Memory B cell (primary cell): Measurements from ENCODE around the gene CFAP46.

Experiments
- ATAC-seq: fragments of 150-1000 bp; cut with Tn5 transposase; 2 replicates; pipeline ENCODE4 v1.10.0; 2021; ENCODE audit warnings: low read depth, mild to moderate bottlenecking, moderate library complexity
- DNase-seq, 2 donors: peaks; one replicate each; pipeline ENCODE4 v3.0.0; 2022; ENCODE audit warnings: low spot score in 2 of 2
- H3K27ac Mint-ChIP-seq: one replicate; pipeline ENCODE4 v1.8.0; 2022; ENCODE audit warnings: mild to moderate bottlenecking, moderate library complexity, mixed read lengths
- H3K27me3 Mint-ChIP-seq: one replicate; pipeline ENCODE4 v1.8.0; 2022; ENCODE audit warnings: mixed read lengths
- H3K36me3 Mint-ChIP-seq: one replicate; pipeline ENCODE4 v1.8.0; 2022; ENCODE audit warnings: mild to moderate bottlenecking, mixed read lengths
- H3K4me1 Mint-ChIP-seq: one replicate; pipeline ENCODE4 v1.8.0; 2022; ENCODE audit warnings: mixed read lengths
- H3K4me3 Mint-ChIP-seq: one replicate; pipeline ENCODE4 v1.8.0; 2022; ENCODE audit warnings: mild to moderate bottlenecking, moderate library complexity, mixed read lengths
- H3K9me3 Mint-ChIP-seq: one replicate; pipeline ENCODE4 v1.8.0; 2022; ENCODE audit warnings: mixed read lengths

CFAP46 gene

DNA sequence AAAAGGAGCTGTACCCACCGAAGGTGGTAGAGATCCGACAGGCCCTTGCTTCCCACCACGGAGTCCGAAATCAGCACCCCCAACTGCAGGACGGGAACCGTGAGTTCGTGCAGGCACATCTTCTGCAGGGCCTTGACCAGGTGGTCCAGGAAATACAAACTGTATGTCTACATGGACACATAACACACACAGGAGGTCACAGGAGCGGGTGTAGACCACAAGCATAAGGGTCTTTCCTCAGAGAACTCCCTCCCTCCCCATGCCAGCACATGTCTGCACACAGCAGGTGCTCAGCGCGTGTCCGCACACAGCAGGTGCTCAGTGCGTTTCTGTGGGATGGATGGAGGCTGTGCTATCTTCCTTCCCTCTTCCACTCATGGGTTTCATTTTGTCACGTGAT is 69.7 kb downstream of the CFAP46 start:
- Mint-ChIP-seq H3K9me3 (peaks cover 10% of the 10 kb centered on the region), H3K27me3 (peaks cover 9% of the 10 kb centered on the region), H3K4me1 (no peaks in the 10 kb centered on the region), H3K27ac (no peak overlapping the region), H3K4me3 (no peak overlapping the region), H3K36me3 (peaks cover 3% of the 10 kb centered on the region)
- no peak for ATAC-seq
- no peak for DNase-seq

DNA sequence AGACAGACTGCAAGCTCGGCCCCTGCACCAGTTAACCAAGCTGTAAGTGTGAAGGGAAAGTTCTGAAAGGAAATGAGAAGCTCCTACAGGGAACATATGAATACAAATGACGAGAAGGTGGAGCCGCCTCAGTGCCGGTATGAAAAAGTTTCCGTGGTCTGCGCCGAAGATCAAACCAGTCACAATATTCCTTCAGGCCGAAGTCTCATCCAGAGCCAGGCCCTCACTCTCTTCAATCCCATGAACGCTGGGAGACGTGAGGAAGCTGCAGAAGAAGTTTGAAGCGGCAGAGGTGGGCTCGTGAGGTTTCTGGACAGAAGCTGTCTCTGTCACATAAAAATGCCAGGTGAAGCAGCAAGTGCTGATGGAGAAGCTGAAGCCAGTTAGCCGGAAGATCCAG is 71.9 kb downstream of the CFAP46 start:
- Mint-ChIP-seq H3K4me1 (no peaks in the 10 kb centered on the region), H3K27me3 (peaks cover 7% of the 10 kb centered on the region), H3K4me3 (no peak overlapping the region), H3K27ac (no peak overlapping the region), H3K36me3 (no peaks in the 10 kb centered on the region), H3K9me3 (peaks cover 6% of the 10 kb centered on the region)
- DNase-seq (no peak), ATAC-seq (no peak)

DNA sequence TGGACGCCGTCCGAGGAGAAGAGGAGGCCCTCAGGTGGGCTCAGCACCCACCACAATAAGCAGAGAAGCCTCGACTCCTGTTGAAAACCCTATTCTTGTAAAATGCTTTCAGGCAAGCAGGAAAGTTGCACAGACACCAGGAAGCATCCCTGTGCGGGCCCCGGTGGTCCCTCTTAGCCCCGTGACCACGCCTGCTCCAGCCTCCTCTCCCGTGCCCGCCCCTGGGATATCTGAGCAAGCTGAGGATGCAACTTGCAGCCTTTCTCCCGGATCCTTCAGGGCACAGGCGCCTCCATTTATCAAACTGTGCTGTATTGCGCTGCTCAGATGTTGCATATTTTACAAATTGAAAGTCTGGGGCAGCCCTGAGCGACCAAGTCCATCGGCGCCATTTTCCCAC is 72.7 kb downstream of the CFAP46 start:
- ATAC-seq = no peak
- no peaks in the 10 kb centered on the region for H3K4me1 Mint-ChIP-seq
- H3K27me3 Mint-ChIP-seq = peaks cover 8% of the 10 kb centered on the region
- H3K9me3 Mint-ChIP-seq = peaks cover 2% of the 10 kb centered on the region
- no peak for DNase-seq
- H3K4me3 Mint-ChIP-seq = no peak overlapping the region
- no peaks in the 10 kb centered on the region for H3K36me3 Mint-ChIP-seq
- H3K27ac Mint-ChIP-seq = no peak overlapping the region

DNA sequence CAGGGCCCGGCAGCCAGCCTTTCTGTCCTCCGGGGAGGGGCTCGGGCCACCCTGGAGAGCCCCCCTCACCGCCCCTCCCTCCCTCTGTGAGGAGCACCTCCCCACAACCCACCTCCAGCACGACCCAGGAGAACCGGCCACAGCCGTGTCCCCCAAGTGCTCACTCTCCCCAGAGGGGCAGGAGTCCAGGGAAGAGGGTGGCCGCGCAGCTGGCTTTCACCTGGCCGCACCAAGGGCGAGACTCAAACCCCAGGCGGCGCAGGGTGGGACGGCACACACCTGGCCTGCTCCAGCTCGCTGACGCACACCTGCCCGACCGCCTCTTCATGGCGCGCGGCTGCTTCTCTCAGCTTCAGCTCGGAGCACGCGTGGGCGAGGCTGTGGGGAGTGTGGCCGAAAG is 73.4 kb downstream of the CFAP46 start:
- ATAC-seq (no peak), DNase-seq (no peak)
- Mint-ChIP-seq H3K36me3 (no peaks in the 10 kb centered on the region), H3K27ac (no peak overlapping the region), H3K27me3 (peaks cover 15% of the 10 kb centered on the region), H3K4me3 (no peak overlapping the region), H3K4me1 (no peaks in the 10 kb centered on the region), H3K9me3 (peaks cover 2% of the 10 kb centered on the region)

DNA sequence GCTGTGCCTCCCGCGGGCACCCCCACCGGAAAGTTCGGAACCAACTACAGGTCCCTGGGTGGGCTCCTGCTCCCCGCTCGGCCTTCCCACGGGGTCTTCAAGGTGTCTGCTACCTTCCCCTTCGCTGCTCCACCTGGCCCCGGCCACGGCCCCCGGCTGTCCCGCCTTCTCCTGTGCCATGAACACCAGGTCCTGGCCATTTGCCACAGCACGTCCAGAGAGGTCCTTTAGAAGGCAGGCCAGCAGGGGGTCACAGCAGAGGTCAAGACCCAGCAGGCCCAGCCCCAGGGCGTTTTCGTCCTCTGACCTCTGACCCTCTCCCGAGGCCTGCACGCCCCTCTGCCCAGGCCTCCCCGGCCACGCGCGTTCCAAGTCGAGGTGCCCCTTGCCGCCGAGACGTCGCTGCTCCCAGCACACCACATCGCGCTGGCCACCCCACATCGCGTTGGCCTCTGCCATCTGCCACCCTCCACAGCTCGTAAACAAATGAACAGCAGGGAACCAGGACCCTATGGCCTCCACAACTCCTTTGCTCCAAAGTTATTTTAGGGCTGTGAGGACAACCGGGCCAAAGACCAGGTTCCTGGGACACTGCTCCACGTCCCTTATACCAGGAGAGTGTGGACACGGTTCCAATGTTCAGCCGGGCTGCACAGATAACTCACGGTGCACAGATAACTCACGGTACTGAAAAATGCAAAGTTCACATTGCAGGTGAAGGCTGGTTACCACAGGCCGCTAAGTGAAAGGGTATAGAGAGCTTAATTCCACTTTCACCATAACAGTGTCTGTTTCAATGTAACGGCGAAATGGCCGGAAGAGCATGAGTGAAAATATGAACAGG is 74.3 kb downstream of the CFAP46 start:
- Mint-ChIP-seq H3K4me1 (no peaks in the 10 kb centered on the region), H3K27me3 (peaks cover 21% of the 10 kb centered on the region), H3K4me3 (no peak overlapping the region), H3K36me3 (no peaks in the 10 kb centered on the region), H3K9me3 (peaks cover 2% of the 10 kb centered on the region), H3K27ac (no peak overlapping the region)
- DNase-seq (no peak), ATAC-seq (no peak)

DNA sequence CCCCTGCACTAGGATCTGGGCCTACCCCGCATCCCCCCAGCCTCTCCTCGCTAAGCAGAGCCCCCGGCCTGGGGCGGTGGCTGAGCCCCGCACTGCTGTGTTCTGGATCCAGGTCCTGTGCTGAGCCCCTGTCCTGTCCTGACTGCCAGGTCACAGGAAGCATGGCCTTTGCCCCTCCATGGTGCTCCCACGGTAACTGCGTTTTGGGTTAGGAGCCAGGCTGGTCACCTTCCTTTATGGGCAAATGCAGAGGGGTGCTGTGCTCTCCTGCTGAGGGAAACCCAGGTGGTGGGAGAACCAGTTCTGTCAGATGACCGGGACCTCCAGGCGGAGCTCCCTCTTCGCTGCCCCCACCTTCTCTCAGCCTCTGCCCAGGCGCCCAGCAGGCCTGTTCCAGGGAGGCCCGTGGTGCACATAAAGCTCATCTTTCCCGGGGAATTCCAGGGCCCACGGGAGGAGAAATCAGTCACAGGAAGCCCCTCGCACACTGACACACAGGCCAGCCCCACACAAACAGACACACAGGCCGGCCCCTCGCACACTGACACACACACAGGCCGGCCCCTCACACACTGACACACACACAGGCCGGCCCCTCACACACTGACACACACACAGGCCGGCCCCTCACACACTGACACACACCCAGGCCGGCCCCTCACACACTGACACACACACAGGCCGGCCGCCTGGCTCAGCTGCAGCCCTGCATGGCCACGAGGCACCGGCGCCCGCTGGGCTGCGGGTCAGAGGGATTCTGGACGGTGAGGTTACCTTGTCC is 75.6 kb downstream of the CFAP46 start:
- Mint-ChIP-seq H3K4me3 (no peak overlapping the region), H3K27me3 (peaks cover 21% of the 10 kb centered on the region), H3K9me3 (peaks cover 2% of the 10 kb centered on the region), H3K27ac (no peak overlapping the region), H3K36me3 (no peaks in the 10 kb centered on the region), H3K4me1 (no peaks in the 10 kb centered on the region)
- no peak for DNase-seq
- ATAC-seq = no peak

DNA sequence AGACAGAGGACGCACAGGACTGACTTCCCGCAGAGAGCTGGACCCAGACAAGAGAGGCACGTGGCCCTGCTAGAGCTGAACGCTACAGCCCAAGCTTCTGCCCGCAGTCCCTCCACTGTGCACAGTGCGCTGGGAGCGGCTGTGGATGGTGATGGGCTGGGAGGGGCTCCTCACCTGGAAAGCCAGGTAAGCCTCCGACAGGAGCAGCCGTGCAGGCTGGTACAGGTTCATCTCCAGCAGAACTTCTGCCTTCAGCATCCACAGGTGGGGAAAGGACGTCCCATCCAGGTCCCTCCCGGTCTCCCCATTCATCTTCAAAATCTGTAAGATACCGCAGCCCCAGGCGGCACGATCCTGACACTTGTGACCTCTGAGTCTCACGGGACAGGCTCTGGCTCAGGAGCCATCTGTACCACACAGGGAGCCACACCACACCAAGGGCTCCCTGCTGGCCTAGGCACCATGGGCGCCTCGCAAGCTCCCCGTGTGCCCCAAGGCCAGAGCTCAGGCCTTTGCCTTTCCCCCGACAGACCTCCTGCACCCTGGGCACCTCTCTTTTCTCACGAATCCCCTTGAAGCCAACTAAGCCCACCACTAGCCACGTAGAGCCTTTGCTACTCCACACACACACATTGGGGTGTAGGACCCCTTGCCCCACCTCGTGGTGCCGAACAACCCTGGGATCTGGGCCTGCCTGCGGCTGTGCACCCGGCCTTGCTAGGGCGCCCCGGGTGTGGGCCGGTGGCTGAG is 76.3 kb downstream of the CFAP46 start:
- Mint-ChIP-seq H3K27me3 (peaks cover 21% of the 10 kb centered on the region), H3K4me1 (no peaks in the 10 kb centered on the region), H3K4me3 (no peak overlapping the region), H3K27ac (no peak overlapping the region), H3K9me3 (peaks cover 2% of the 10 kb centered on the region), H3K36me3 (no peaks in the 10 kb centered on the region)
- ATAC-seq (no peak), DNase-seq (no peak)

DNA sequence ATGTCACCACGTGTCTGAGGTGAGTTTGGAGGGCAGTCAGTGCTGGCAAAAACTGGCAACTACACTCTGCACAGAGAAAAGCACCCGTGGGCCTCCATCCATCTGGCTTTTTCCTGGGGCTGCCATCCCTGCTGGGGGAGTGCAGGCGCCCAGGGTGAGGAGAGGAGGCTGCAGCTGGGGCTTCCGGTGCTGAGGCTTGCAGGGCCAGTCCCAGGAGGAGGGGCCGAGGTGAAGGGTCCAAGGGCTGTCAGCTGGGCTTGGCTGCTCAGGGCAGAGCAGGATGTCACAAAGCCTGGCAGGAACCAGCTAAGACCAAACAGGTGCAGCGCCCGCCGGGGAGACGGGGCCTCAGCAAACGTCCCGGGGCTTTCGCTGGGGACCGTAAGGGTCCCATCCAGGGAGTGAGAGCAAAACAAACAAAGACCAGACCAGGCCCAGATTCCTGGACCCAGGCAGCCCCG is 77.2 kb downstream of the CFAP46 start:
- peaks cover 2% of the 10 kb centered on the region for H3K4me1 Mint-ChIP-seq
- no peak overlapping the region for H3K27ac Mint-ChIP-seq
- H3K4me3 Mint-ChIP-seq = no peak overlapping the region
- DNase-seq (no peak), ATAC-seq (no peak)
- peaks cover 26% of the 10 kb centered on the region for H3K27me3 Mint-ChIP-seq
- H3K9me3 Mint-ChIP-seq = peaks cover 2% of the 10 kb centered on the region
- peaks cover 2% of the 10 kb centered on the region for H3K36me3 Mint-ChIP-seq

DNA sequence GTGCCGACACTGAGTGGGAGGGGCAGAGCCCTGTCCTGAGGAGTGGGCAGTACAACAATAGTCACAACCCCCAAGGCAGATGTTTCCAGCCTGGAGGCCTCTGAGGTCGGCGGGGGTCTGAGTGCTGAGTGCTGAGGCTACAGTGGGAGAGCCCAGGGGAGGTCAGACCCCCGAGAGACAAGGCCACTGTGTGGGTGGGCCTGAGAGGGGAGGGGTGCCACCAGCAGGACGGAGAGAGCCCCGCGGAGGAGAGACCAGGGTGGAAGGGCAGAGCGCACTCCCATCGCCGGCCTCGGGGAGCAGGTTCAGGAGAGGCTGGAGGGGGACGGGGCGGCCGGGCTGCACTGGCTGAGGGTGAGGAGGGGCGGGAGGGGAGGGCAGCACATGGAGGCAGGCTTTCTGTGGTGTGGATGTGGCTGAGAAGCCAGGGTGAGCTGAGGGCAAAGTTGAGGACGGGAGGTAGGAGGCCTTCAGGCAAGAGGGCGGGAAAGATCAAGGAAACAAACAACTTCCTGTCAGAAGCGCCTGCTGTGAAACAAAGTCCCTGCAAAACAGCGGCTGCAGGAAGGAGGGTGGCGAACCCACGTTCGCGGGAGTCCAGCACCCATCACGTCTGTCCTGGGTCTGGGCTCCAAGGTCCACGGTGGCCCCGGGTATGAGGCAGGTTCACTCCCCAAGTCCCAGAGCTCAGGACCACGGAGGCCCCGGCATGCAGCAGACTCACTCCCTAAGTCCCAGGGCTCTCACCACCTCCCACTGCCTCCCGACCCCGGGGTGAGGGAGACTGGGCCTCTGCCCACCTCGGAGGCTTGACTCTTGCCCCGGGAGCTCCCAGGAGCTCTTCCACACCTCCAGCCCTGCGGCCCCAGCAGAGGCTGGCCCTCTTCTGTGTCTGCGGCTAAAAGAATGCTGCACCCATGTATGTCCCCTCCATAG is 79.6 kb downstream of the CFAP46 start:
- H3K27me3 Mint-ChIP-seq = peaks cover 27% of the 10 kb centered on the region
- peaks cover 2% of the 10 kb centered on the region for H3K36me3 Mint-ChIP-seq
- no peak overlapping the region for H3K27ac Mint-ChIP-seq
- no peaks in the 10 kb centered on the region for H3K9me3 Mint-ChIP-seq
- H3K4me1 Mint-ChIP-seq = peaks cover 3% of the 10 kb centered on the region
- H3K4me3 Mint-ChIP-seq = no peak overlapping the region
- DNase-seq (no peak), ATAC-seq (no peak)

DNA sequence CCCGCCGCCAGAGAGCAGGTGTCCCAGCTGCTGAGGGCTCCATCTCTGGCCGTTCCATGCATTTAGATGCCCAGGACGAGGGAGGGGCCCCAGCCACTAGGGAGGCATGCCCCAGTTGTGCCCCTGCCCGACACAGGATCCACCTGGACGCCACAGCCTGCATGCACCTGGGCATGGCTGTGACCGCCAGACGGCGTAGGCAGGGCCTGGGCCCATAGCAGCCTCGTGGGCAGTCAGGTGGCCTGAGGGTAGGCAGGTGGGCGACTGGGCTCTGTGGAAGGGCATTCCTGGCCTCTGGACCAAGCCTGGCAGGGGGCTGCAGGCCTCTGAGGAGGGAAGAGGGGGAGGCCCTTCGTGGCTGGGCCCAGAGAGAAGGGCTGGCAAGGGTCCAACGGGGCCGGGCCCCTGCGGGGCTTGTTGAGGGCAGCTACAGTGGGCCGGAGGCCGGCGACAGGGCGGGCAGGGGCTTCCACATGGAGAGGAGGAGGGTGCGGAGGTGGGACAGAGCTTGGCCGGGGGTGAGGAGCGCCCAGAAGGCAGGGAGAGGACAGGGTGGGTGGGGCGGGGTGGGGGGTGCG is 80.4 kb downstream of the CFAP46 start:
- Mint-ChIP-seq H3K4me1 (peaks cover 3% of the 10 kb centered on the region), H3K27ac (no peak overlapping the region), H3K4me3 (no peak overlapping the region), H3K9me3 (no peaks in the 10 kb centered on the region), H3K36me3 (peaks cover 2% of the 10 kb centered on the region), H3K27me3 (peaks cover 23% of the 10 kb centered on the region)
- DNase-seq = no peak
- no peak for ATAC-seq

DNA sequence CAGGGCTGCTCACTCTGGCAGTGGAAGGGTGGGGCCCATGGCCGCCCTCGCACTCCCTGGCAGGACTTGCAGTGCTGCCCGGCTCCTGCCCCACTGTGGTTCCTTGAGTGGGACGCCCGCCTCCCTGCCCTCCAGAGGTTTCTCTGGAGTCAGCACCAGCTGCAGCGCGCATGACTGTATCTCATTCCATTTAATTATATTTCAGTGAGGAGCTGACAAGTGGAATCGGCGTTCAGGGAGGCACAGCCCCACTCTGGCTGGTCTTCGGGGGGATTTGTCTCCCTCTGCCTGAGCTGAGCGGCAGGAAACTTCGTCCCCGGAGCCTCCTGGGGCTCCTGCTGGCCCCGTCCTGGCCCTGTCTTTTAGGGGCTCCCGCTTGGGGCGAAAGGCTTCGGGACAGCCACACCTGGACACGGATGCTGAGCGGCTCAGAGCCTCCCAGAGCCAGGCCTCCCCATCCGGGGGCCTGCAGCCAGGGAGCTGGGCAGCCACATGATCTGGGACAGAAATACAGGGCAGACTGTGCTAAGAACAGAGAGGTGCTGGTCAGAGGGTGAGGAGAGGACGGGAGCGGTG is 81.2 kb downstream of the CFAP46 start:
- peaks cover 4% of the 10 kb centered on the region for H3K9me3 Mint-ChIP-seq
- peaks cover 3% of the 10 kb centered on the region for H3K4me1 Mint-ChIP-seq
- H3K36me3 Mint-ChIP-seq = peaks cover 5% of the 10 kb centered on the region
- DNase-seq (no peak), ATAC-seq (no peak)
- H3K27ac Mint-ChIP-seq = no peak overlapping the region
- peaks cover 27% of the 10 kb centered on the region for H3K27me3 Mint-ChIP-seq
- H3K4me3 Mint-ChIP-seq = no peak overlapping the region

DNA sequence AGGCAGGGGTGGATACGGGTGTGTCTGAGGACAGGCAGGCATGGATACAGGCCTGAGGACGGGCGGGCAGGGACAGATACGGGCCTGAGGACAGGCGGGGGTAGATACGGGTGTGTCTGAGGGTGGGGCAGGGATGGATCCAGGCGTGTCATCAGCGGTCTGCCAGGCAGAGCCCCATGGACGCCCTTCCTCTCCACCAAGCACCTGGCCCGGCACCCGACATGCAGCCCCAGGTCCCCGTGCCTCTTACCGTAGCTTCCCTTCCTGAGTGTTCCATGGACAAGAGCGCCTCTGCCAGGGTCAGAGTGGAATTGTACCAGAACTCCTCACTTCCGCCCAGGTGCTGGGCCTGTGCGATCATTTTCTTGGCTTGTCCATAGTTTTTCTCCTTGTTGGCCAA is 81.8 kb downstream of the CFAP46 start:
- Mint-ChIP-seq H3K9me3 (peaks cover 8% of the 10 kb centered on the region), H3K36me3 (peaks cover 5% of the 10 kb centered on the region), H3K4me3 (no peak overlapping the region), H3K27ac (no peak overlapping the region), H3K27me3 (peaks cover 29% of the 10 kb centered on the region), H3K4me1 (peaks cover 3% of the 10 kb centered on the region)
- DNase-seq = no peak
- no peak for ATAC-seq
